Measurements from ENCODE around the gene CEP44. TPM values are rescaled to one million over a fixed set of nuclear protein-coding genes. Genes with fewer than 3 reads are reported as not detected.
"Not testable (repeated sequence)": the region's sequence is repeated elsewhere in the genome, so short reads cannot be mapped to it uniquely, and the experiment has no call there.

CEP44 gene
- polyA plus RNA-seq, 1 experiment = 3.4 TPM

- Histone ChIP-seq H3K36me3 (ENCODE audit: control insufficient read depth, insufficient read depth, low read length) (0 out of 2 replicates have a peak, but pooled peaks cover 1% of the 10 kb centered on the region), H3K4me3 (ENCODE audit: low read depth, low read length) (no peak overlapping the region), H3K27me3 (ENCODE audit: control insufficient read depth, insufficient read depth, low read length) (no peaks in the 10 kb centered on the region)
- no peak for TF ChIP-seq CTCF (IDR thresholded peaks at IDR 0.05; ENCODE audit: insufficient read depth, low read depth, low read length)
- ChIA-PET POLR2A (no interaction called here), CTCF (interaction anchor here (1.2 kb wide), 1 partner anchor 9 kb away, joined by 4 read pairs; no protein-coding TSS in a partner anchor)
- no peak for DNase-seq (ENCODE audit: low read depth)
These were observed 27.9 kb upstream of the CEP44 start for GRCh38 chr4:174255786-174256185.

DNA sequence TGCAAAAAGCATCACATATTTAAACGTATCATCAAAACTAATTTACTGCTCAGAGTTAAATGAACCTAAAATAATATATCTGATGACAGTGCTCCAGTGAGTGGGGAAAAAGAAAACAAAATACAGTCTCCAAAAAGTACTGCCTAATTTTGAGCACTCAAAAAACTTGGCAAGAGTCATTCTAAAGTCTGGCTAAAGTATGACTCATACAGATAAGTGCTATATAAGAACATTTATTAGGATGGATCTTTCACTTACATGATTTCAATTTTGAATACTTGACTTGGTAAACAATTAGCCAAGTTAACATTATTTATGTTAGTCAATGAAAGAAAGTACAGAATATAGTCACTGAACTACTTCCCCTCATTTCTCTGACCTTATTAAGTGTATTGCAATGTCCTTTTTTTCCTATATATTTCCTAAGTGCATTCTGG, 27.4 kb upstream of the CEP44 start:
- no peaks in the 10 kb centered on the region for H3K27me3 ChIP-seq (ENCODE audit: control insufficient read depth, insufficient read depth, low read length)
- no peak overlapping the region for H3K4me3 ChIP-seq (ENCODE audit: low read depth, low read length)
- 0 out of 2 replicates have a peak, but pooled peaks cover 1% of the 10 kb centered on the region for H3K36me3 ChIP-seq (ENCODE audit: control insufficient read depth, insufficient read depth, low read length)
- POLR2A ChIA-PET = no interaction called here
- CTCF ChIA-PET = interaction anchor here (1.2 kb wide), 1 partner anchor 10 kb away, joined by 4 read pairs; no protein-coding TSS in a partner anchor
- DNase-seq (ENCODE audit: low read depth) = peak; percentile 15
- TF ChIP-seq CTCF (IDR thresholded peaks at IDR 0.05; ENCODE audit: insufficient read depth, low read depth, low read length) = no peak

- ChIA-PET CTCF (no interaction called here), POLR2A (no interaction called here)
- no peak overlapping the region for H3K4me3 ChIP-seq (ENCODE audit: low read depth, low read length)
- H3K36me3 ChIP-seq (ENCODE audit: control insufficient read depth, insufficient read depth, low read length) = 0 out of 2 replicates have a peak, but pooled peaks cover 1% of the 10 kb centered on the region
- TF ChIP-seq CTCF (IDR thresholded peaks at IDR 0.05; ENCODE audit: insufficient read depth, low read depth, low read length) = no peak
- no peaks in the 10 kb centered on the region for H3K27me3 ChIP-seq (ENCODE audit: control insufficient read depth, insufficient read depth, low read length)
- no peak for DNase-seq (ENCODE audit: low read depth)
These were observed 24.1 kb upstream of the CEP44 start for GRCh38 chr4:174259580-174259979.

GRCh38 chr4:174260099-174260498, 23.6 kb upstream of the CEP44 start:
- H3K4me3 ChIP-seq (ENCODE audit: low read depth, low read length) = no peak overlapping the region
- ChIA-PET POLR2A (no interaction called here), CTCF (no interaction called here)
- 0 out of 2 replicates have a peak, but pooled peaks cover 1% of the 10 kb centered on the region for H3K36me3 ChIP-seq (ENCODE audit: control insufficient read depth, insufficient read depth, low read length)
- no peak for TF ChIP-seq CTCF (IDR thresholded peaks at IDR 0.05; ENCODE audit: insufficient read depth, low read depth, low read length)
- peak; percentile 20 for DNase-seq (ENCODE audit: low read depth)
- no peaks in the 10 kb centered on the region for H3K27me3 ChIP-seq (ENCODE audit: control insufficient read depth, insufficient read depth, low read length)

- H3K36me3 ChIP-seq (ENCODE audit: control insufficient read depth, insufficient read depth, low read length); H3K27me3 ChIP-seq (ENCODE audit: control insufficient read depth, insufficient read depth, low read length); POLR2A ChIA-PET; CTCF ChIA-PET; DNase-seq (ENCODE audit: low read depth); H3K4me3 ChIP-seq (ENCODE audit: low read depth, low read length): not testable (repeated sequence)
These were observed 22.3 kb upstream of the CEP44 start for GRCh38 chr4:174261432-174261831.

Data from BJ (cell line).